ENCODE data around the gene MTHFD1. TPM values are rescaled to one million over a fixed set of nuclear protein-coding genes. Genes with fewer than 3 reads are reported as not detected.

MTHFD1 gene
- polyA plus RNA-seq, 2 of the 4 experiments (the other 2 are of a cell fraction), result 105 to 159 TPM

- Histone ChIP-seq H3K4me1 (no peaks in the 10 kb centered on the region), H3K4me3 (no peak overlapping the region), H3K9me3 (no peaks in the 10 kb centered on the region), H3K27ac (no peak overlapping the region), H3K4me2 (no peak overlapping the region)
- ChIA-PET POLR2A (no interaction called here), CTCF (interaction anchor here (0.6 to 3.2 kb wide), 3 partner anchors 14 to 271 kb away, joined by 3 to 16 read pairs (median 4); no protein-coding TSS in a partner anchor)
- 91% methylated on average over 3 of the region's 3 CpGs for WGBS (ENCODE audit: missing lambda C conversion rate)
- no peak for TF ChIP-seq RAD21 (conservative IDR thresholded peaks at IDR 0.05 in 1 of 2, IDR thresholded peaks at IDR 0.05 in 1 of 2)
- no peak for TF ChIP-seq ESRRA (IDR thresholded peaks at IDR 0.05; ENCODE audit: borderline replicate concordance, low read length)
- no peak for TF ChIP-seq FOSB (CRISPR knock-in tag; IDR thresholded peaks at IDR 0.05)
- no peak for TF ChIP-seq PHF8 (IDR thresholded peaks at IDR 0.05; ENCODE audit: borderline replicate concordance, low read depth)
- FAIRE-seq (no peak), DNase-seq (ENCODE audit: low read depth in 1 of 2, low spot score in 1 of 2) (no peak), ATAC-seq (no peak)
These were observed 105.3 kb downstream of the MTHFD1 start for GRCh38 chr14:64493455-64493854.

GRCh38 chr14:64495252-64495651, 107.1 kb downstream of the MTHFD1 start:
- no peak overlapping the region for H3K4me2 ChIP-seq
- ATAC-seq, result no peak
- H3K4me3 ChIP-seq, result no peak overlapping the region
- TF ChIP-seq POLR2A (IDR thresholded peaks at IDR 0.05; ENCODE audit: low read length), result no peak
- no peak for TF ChIP-seq KDM1A (IDR thresholded peaks at IDR 0.05; ENCODE audit: low read depth)
- TF ChIP-seq FOXS1 (CRISPR knock-in tag; IDR thresholded peaks at IDR 0.05), result no peak
- TF ChIP-seq MYC (IDR thresholded peaks at IDR 0.05; ENCODE audit: borderline replicate concordance, low read length), result no peak
- no peak for TF ChIP-seq EHMT2 (IDR thresholded peaks at IDR 0.05; ENCODE audit: low read depth)
- no peak for TF ChIP-seq RCOR1 (IDR thresholded peaks at IDR 0.05; ENCODE audit: low read depth, low read length)
- TF ChIP-seq EHF (CRISPR knock-in tag; IDR thresholded peaks at IDR 0.05), result no peak
- no peak for TF ChIP-seq MAFK (IDR thresholded peaks at IDR 0.05; ENCODE audit: partially characterized antibody)
- no peak for TF ChIP-seq CHD4 (IDR thresholded peaks at IDR 0.05; ENCODE audit: borderline replicate concordance)
- TF ChIP-seq ZC3H11A (IDR thresholded peaks at IDR 0.05), result no peak
- TF ChIP-seq, protein P1, sequence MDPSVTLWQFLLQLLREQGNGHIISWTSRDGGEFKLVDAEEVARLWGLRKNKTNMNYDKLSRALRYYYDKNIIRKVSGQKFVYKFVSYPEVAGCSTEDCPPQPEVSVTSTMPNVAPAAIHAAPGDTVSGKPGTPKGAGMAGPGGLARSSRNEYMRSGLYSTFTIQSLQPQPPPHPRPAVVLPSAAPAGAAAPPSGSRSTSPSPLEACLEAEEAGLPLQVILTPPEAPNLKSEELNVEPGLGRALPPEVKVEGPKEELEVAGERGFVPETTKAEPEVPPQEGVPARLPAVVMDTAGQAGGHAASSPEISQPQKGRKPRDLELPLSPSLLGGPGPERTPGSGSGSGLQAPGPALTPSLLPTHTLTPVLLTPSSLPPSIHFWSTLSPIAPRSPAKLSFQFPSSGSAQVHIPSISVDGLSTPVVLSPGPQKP (IDR thresholded peaks at IDR 0.05; ENCODE audit: low read depth, low read length), result no peak
- TF ChIP-seq CBX8 (IDR thresholded peaks at IDR 0.05), result no peak
- TF ChIP-seq SREBF2 (IDR thresholded peaks at IDR 0.05), result no peak
- TF ChIP-seq RAD21 (conservative IDR thresholded peaks at IDR 0.05 in 1 of 2, IDR thresholded peaks at IDR 0.05 in 1 of 2), result no peak
- TF ChIP-seq HOXA7 (CRISPR knock-in tag; IDR thresholded peaks at IDR 0.05), result no peak
- TF ChIP-seq, protein P2, sequence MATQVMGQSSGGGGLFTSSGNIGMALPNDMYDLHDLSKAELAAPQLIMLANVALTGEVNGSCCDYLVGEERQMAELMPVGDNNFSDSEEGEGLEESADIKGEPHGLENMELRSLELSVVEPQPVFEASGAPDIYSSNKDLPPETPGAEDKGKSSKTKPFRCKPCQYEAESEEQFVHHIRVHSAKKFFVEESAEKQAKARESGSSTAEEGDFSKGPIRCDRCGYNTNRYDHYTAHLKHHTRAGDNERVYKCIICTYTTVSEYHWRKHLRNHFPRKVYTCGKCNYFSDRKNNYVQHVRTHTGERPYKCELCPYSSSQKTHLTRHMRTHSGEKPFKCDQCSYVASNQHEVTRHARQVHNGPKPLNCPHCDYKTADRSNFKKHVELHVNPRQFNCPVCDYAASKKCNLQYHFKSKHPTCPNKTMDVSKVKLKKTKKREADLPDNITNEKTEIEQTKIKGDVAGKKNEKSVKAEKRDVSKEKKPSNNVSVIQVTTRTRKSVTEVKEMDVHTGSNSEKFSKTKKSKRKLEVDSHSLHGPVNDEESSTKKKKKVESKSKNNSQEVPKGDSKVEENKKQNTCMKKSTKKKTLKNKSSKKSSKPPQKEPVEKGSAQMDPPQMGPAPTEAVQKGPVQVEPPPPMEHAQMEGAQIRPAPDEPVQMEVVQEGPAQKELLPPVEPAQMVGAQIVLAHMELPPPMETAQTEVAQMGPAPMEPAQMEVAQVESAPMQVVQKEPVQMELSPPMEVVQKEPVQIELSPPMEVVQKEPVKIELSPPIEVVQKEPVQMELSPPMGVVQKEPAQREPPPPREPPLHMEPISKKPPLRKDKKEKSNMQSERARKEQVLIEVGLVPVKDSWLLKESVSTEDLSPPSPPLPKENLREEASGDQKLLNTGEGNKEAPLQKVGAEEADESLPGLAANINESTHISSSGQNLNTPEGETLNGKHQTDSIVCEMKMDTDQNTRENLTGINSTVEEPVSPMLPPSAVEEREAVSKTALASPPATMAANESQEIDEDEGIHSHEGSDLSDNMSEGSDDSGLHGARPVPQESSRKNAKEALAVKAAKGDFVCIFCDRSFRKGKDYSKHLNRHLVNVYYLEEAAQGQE (IDR thresholded peaks at IDR 0.05), result no peak
- no peak for FAIRE-seq
- H3K9me3 ChIP-seq, result no peaks in the 10 kb centered on the region
- H3K4me1 ChIP-seq, result peaks cover 9% of the 10 kb centered on the region
- CTCF ChIA-PET, result interaction anchor here (0.9 to 4.1 kb wide), 7 partner anchors 11 to 396 kb away, joined by 3 to 16 read pairs (median 5); no protein-coding TSS in a partner anchor
- POLR2A ChIA-PET, result interaction anchor here (0.8 kb wide), 1 partner anchor 9 kb away, joined by 4 read pairs; the partner anchor contains the start of gene ZBTB1
- no peak overlapping the region for H3K27ac ChIP-seq
- DNase-seq (ENCODE audit: low read depth in 1 of 2, low spot score in 1 of 2), result no peak

DNA sequence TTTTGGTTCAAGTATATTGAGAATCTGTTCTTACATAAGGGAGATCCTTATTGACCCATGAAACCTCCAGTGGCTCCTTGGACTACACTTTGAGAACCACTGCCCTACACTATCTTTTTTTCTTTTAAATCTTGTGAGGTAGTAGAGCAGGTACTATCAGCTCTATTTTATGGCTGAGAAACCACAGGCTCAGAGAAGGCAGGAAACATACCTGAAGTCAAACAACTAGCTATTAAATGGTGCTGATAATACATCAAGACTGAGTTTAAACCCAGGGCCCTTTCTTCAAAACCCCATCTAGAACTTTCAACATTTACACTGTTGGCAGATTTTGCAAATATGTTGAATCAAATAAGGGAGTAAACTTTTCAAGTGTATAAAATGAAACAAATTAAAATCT, 108.6 kb downstream of the MTHFD1 start:
- CTCF ChIA-PET, result interaction anchor here (1.1 to 4.1 kb wide), 7 partner anchors 9 to 153 kb away, joined by 3 to 11 read pairs (median 4); no protein-coding TSS in a partner anchor
- Histone ChIP-seq H3K9me3 (no peaks in the 10 kb centered on the region), H3K4me1 (peaks cover 23% of the 10 kb centered on the region), H3K4me2 (no peak overlapping the region), H3K4me3 (no peak overlapping the region), H3K27ac (no peak overlapping the region)
- POLR2A ChIA-PET, result interaction anchor here (0.7 kb wide), 1 partner anchor 111 kb away, joined by 4 read pairs; no protein-coding TSS in a partner anchor
- DNase-seq (ENCODE audit: low read depth in 1 of 2, low spot score in 1 of 2) (no peak), FAIRE-seq (no peak), ATAC-seq (no peak)
- TF ChIP-seq HOXB13 (CRISPR knock-in tag; IDR thresholded peaks at IDR 0.05; ENCODE audit: low read depth), result no peak
- TF ChIP-seq RCOR1 (IDR thresholded peaks at IDR 0.05; ENCODE audit: low read depth, low read length), result no peak
- no peak for TF ChIP-seq BHLHE40 (IDR thresholded peaks at IDR 0.05; ENCODE audit: low read depth, low read length)
- no peak for TF ChIP-seq USF2 (IDR thresholded peaks at IDR 0.05)
- TF ChIP-seq TFCP2L1 (CRISPR knock-in tag; IDR thresholded peaks at IDR 0.05), result no peak
- no peak for TF ChIP-seq EHMT2 (IDR thresholded peaks at IDR 0.05; ENCODE audit: low read depth)
- TF ChIP-seq RNF2 (IDR thresholded peaks at IDR 0.05; ENCODE audit: borderline replicate concordance, low read depth), result no peak

All from A549 (cell line).